Caco-2 (cell line): ENCODE measurements around the gene HIVEP3. TPM values are rescaled to one million over a fixed set of nuclear protein-coding genes. Genes with fewer than 3 reads are reported as not detected.

Experiments used
- BruUV-seq: library from RNA; stranded (reverse); fragments of 400-500 nt; replicated peaks from 2 replicates; lab custom pipeline; 2021; lab: Mats Ljungman, UMichigan
- CTCF ChIA-PET: fragments of 300-600 bp; sonication (Branson Sonifier 250); formaldehyde crosslinking; loops from one replicate; lab custom pipeline; 2022; ENCODE audit warnings: antibody characterized with exemption; lab: Charles Lee
- POLR2A ChIA-PET: fragments of 300-600 bp; sonication (Branson Sonifier 250); formaldehyde crosslinking; loops from one replicate; lab custom pipeline; 2022; ENCODE audit warnings: antibody characterized with exemption; lab: Charles Lee
- DNase-seq, 2 experiments: peaks; one replicate each; pipeline versions ENCODE4 v3.0.0 to v3.0.0-alpha.2; 2020 to 2022
- H3K27me3 ChIP-seq: replicated peaks from 2 replicates; pipeline ENCODE4 v1.6.0; 2011; ENCODE audit warnings: low read length; ENCODE audit not compliant: control insufficient read depth, insufficient read depth
- H3K36me3 ChIP-seq: 2 replicates; pipeline ENCODE4 v1.5.1; 2011; ENCODE audit warnings: low read length; ENCODE audit not compliant: control insufficient read depth, insufficient read depth
- H3K4me1 ChIP-seq: fragments of 250-450 bp; sonication (Bioruptor Pico); 2 replicates; pipeline ENCODE4 v1.5.1; 2020; ENCODE audit warnings: mild to moderate bottlenecking
- H3K4me3 ChIP-seq: 2 replicates; pipeline ENCODE4 v1.5.1; 2011; ENCODE audit warnings: low read depth, mild to moderate bottlenecking, control low read depth, low read length
- H3K9me3 ChIP-seq: fragments of 250-450 bp; sonication (Bioruptor Pico); 2 replicates; pipeline ENCODE4 v1.5.1; 2020; ENCODE audit warnings: mild to moderate bottlenecking, moderate library complexity
- H3K27ac Mint-ChIP-seq: one replicate; pipeline ENCODE4 v1.8.0; 2022; ENCODE audit warnings: mixed read lengths; ENCODE audit not compliant: unreplicated experiment
- H3K27me3 Mint-ChIP-seq: one replicate; pipeline ENCODE4 v1.8.0; 2022; ENCODE audit warnings: mixed read lengths; ENCODE audit not compliant: insufficient read depth, unreplicated experiment
- H3K36me3 Mint-ChIP-seq: one replicate; pipeline ENCODE4 v1.8.0; 2022; ENCODE audit warnings: mild to moderate bottlenecking, mixed read lengths; ENCODE audit not compliant: insufficient read depth, unreplicated experiment
- H3K4me1 Mint-ChIP-seq: one replicate; pipeline ENCODE4 v1.8.0; 2022; ENCODE audit warnings: low read depth, mixed read lengths; ENCODE audit not compliant: unreplicated experiment
- H3K4me3 Mint-ChIP-seq: one replicate; pipeline ENCODE4 v1.8.0; 2022; ENCODE audit warnings: mild to moderate bottlenecking, moderate library complexity, mixed read lengths; ENCODE audit not compliant: unreplicated experiment
- H3K9me3 Mint-ChIP-seq: one replicate; pipeline ENCODE4 v1.8.0; 2022; ENCODE audit warnings: mixed read lengths; ENCODE audit not compliant: unreplicated experiment
- CTCF ChIP-seq, 2 experiments: fragments of 200-600 bp in 1 of 2; IDR thresholded peaks; 1 replicate in 1 of 2; 2 replicates in 1 of 2; pipeline versions ENCODE4 v1.5.1 to v1.8.0; 2011 to 2022; ENCODE audit warnings: antibody characterized with exemption in 1 of 2, control low read depth in 1 of 2, inconsistent platforms in 1 of 2, low read depth in 1 of 2, low read length in 1 of 2, mild to moderate bottlenecking in 1 of 2, moderate library complexity in 1 of 2; ENCODE audit not compliant: insufficient read depth in 1 of 2, severe bottlenecking in 1 of 2, unreplicated experiment in 1 of 2
- intact Hi-C: fragments of 100-400 bp; cut with micrococcal nuclease; formaldehyde crosslinking; loops from one replicate; pipeline ENCODE4 v1.10.0; 2022; ENCODE audit not compliant: unreplicated experiment
- total RNA-seq: library from RNA; stranded (reverse); gene quantifications from 2 replicates; pipeline ENCODE4 v1.2.3, GENCODE V29; 2022

Gene HIVEP3
- total RNA-seq, 1 experiment from 2014 or later, result 0.25 TPM

- Histone ChIP-seq H3K4me3 (no peak overlapping the region), H3K9me3 (no peaks in the 10 kb centered on the region), H3K4me1 (peaks cover 4% of the 10 kb centered on the region; the same call in 1 of the 2 replicates), H3K27me3 (no peaks in the 10 kb centered on the region; the same call in 1 of the 2 replicates), H3K36me3 (no peaks in the 10 kb centered on the region)
- no peak overlapping the region for H3K27ac Mint-ChIP-seq
- POLR2A ChIA-PET, result no interaction called here
- intact Hi-C loops, result no loop called here
- TF ChIP-seq CTCF (IDR thresholded peaks at IDR 0.05; ENCODE audit: insufficient read depth in 1 of 2, low read depth in 1 of 2, low read length in 1 of 2, severe bottlenecking in 1 of 2, unreplicated experiment in 1 of 2), result no peak
- H3K27me3 Mint-ChIP-seq, result peaks cover 9% of the 10 kb centered on the region
- BruUV-seq, result no TSS peak
- no peak overlapping the region for H3K4me3 Mint-ChIP-seq
- H3K9me3 Mint-ChIP-seq, result no peaks in the 10 kb centered on the region
- H3K36me3 Mint-ChIP-seq, result no peaks in the 10 kb centered on the region
- CTCF ChIA-PET, result no interaction called here
- DNase-seq, result no peak
- H3K4me1 Mint-ChIP-seq, result no peaks in the 10 kb centered on the region
Observed at GRCh38 chr1:41659159-41659495, 259.6 kb downstream of the HIVEP3 start.

- Mint-ChIP-seq H3K9me3 (no peaks in the 10 kb centered on the region), H3K4me1 (no peaks in the 10 kb centered on the region), H3K36me3 (no peaks in the 10 kb centered on the region), H3K27ac (no peak overlapping the region), H3K4me3 (no peak overlapping the region), H3K27me3 (peaks cover 9% of the 10 kb centered on the region)
- no peak overlapping the region for H3K4me3 ChIP-seq
- no peaks in the 10 kb centered on the region for H3K9me3 ChIP-seq
- H3K27me3 ChIP-seq, result no peaks in the 10 kb centered on the region; the same call in 1 of the 2 replicates
- intact Hi-C loops, result no loop called here
- ChIA-PET POLR2A (no interaction called here), CTCF (no interaction called here)
- H3K4me1 ChIP-seq, result peaks cover 4% of the 10 kb centered on the region; the same call in 1 of the 2 replicates
- no peaks in the 10 kb centered on the region for H3K36me3 ChIP-seq
- no peak for TF ChIP-seq CTCF (IDR thresholded peaks at IDR 0.05; ENCODE audit: insufficient read depth in 1 of 2, low read depth in 1 of 2, low read length in 1 of 2, severe bottlenecking in 1 of 2, unreplicated experiment in 1 of 2)
- DNase-seq, result no peak
- no TSS peak for BruUV-seq
Observed at GRCh38 chr1:41658431-41659158, 260.1 kb downstream of the HIVEP3 start.

GRCh38 chr1:41657679-41658295 lies 260.9 kb downstream of the HIVEP3 start:
- DNase-seq, result no peak
- Histone ChIP-seq H3K4me1 (peaks cover 4% of the 10 kb centered on the region; the same call in 1 of the 2 replicates), H3K4me3 (no peak overlapping the region), H3K9me3 (no peaks in the 10 kb centered on the region), H3K27me3 (no peaks in the 10 kb centered on the region; the same call in 1 of the 2 replicates), H3K36me3 (no peaks in the 10 kb centered on the region)
- Mint-ChIP-seq H3K9me3 (no peaks in the 10 kb centered on the region), H3K27me3 (peaks cover 9% of the 10 kb centered on the region), H3K27ac (no peak overlapping the region), H3K4me1 (no peaks in the 10 kb centered on the region), H3K36me3 (no peaks in the 10 kb centered on the region), H3K4me3 (no peak overlapping the region)
- no TSS peak for BruUV-seq
- CTCF ChIA-PET, result no interaction called here
- POLR2A ChIA-PET, result interaction anchor here (0.5 kb wide), 1 partner anchor 712 kb away, joined by 3 read pairs; no protein-coding TSS in a partner anchor
- TF ChIP-seq CTCF (IDR thresholded peaks at IDR 0.05; ENCODE audit: insufficient read depth in 1 of 2, low read depth in 1 of 2, low read length in 1 of 2, severe bottlenecking in 1 of 2, unreplicated experiment in 1 of 2), result no peak
- intact Hi-C loops, result no loop called here
